Hepatocyte (in vitro differentiated cells): ENCODE data around the gene F12.

Experiments
- CTCF ChIP-seq: fragments of 200-600 bp; sonication (generic); IDR thresholded peaks from 2 replicates; pipeline ENCODE4 v1.5.1; 2016; ENCODE audit warnings: antibody characterized with exemption, mild to moderate bottlenecking; ENCODE audit not compliant: poor library complexity
- EZH2phosphoT487 ChIP-seq: fragments of 200-600 bp; sonication (generic); IDR thresholded peaks from one replicate; pipeline ENCODE4 v1.6.1; 2018; ENCODE audit warnings: antibody characterized with exemption, mild to moderate bottlenecking, low read depth, moderate library complexity; ENCODE audit not compliant: unreplicated experiment, severe bottlenecking

- TF ChIP-seq CTCF = no peak
- no peak for TF ChIP-seq EZH2phosphoT487
These were observed 9.7 kb upstream of the F12 start for GRCh38 chr5:177419046-177419445.
